ENCODE measurements around the gene KIAA1328.

The KIAA1328 gene

DNA sequence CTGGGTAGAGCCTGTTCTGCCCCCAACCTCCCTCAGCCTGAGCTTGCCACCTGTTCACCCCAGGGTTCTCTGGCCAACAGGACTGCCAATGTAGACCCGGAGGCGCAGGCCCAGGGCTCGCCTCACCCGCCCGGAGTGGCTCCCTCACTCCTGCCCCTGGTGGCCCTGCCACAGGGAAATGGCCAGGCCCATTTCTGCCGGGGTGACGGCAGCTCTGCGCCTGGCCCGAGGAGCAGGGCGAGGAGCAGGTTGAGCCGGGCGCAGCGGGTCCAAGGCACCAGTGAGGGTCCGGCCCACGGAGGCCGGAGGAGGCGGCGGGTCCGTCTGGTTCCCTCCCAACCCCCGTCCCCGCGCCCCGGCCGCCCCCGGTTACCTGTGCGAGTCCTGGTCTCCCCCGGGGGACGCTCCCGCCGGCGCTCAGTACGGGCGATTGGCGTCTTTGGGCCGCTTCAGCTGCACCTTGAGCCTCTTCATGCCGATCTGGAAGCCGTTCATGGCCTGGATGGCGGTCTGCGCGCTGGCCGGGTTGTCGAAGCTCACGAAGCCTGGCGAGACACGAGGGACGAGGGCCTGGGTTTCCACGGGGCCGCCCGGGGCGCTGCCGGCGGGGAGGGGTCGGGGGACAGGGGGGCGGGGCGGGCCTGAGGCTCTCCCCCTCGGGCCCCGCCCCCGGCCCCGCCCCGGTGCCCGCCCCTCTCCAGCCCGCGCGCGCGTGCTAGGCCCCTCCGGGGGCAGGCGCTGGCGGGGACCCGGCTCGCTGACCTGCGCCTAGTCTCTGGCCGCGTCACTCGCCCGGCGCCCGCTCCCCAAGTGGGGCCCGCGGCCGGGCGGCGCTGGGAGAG, 424.7 kb downstream of the KIAA1328 start:
- DNase-seq (ENCODE audit: low read depth): no peak

DNA sequence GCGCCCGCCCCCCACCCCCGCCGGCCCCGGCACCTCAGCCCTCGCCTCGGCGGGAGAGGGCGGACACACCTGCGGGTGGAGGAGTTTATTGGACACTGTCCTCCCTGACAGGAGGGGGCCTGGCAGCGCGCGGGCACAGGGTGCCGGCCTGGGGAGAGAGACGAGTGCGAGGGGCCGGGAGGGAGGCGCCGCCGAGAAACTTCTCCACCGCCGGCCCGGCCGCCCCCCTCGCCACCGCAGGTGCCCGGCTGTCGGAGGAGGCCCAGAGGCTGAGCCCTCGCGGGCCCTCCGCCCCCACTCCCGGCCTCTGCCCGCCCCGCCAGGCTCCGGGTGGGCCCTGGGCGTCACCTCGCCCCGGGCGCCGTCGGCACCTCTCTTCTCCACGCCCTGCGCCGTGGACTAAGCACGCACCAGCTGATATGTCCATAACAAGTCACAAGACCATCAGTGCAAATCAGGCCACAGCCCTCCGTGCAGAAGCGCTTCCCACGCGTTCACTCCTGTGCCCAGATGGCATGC, 425.4 kb downstream of the KIAA1328 start:
- DNase-seq (ENCODE audit: low read depth): no peak

DNA sequence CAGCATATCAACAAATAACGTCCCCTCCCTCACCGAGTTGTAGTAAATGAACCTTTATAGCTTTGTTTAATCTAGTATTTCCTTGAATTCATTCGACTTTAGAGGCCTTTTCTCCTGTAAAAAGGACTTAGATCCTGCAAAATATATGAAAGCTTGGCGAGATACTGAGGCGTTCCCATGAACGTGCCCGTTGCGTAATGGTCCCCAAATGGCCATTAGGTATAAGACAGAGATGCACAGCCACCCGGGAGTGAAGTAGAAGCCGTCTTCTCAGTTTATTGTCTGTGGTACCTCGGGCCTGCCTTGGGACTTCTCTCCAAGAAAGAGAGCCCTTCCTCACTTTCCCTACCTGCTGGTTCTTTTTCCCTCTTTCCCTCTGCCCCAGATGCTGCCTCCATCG, 426.0 kb downstream of the KIAA1328 start:
- no peak for DNase-seq (ENCODE audit: low read depth)

DNA sequence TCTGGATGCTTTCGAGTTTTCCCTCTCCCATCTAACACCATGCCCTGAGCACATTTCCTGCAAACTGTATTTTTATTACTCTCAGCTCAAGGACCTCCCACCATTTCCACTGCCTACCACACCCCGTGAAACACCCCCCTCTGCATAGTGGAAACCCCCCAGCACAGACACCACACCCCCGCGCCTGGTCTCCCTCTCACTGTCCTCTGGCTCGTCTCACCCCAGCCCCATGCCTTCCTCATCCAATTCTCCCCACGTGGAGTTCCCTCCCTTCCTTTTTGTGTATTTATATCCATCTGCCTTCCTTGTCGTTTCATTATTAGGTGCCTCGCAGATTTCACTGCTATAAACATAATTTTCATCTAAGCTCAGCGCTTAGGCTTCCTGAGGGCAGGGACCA, 429.2 kb downstream of the KIAA1328 start:
- no peak for DNase-seq (ENCODE audit: low read depth)

DNA sequence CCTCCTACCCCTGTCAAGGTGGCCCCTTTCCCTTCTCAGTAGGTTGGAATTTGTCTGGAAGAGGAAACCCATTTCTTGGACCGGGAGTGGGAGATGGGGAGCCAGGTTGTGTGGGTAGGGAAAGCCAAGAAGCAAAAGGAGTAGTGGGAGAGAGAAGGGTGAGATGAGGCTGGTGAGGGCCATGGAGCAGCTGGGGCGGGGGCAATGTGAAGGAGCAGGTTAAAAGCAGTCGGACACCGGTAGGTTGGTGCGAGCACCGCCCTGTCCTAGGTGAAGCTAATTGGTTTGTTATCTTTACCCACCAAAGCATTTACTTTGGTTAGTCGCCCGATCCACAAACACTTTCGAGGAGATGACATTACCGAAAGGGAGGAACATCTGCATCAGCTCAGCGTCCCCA, 429.9 kb downstream of the KIAA1328 start:
- DNase-seq (ENCODE audit: low read depth): no peak

DNA sequence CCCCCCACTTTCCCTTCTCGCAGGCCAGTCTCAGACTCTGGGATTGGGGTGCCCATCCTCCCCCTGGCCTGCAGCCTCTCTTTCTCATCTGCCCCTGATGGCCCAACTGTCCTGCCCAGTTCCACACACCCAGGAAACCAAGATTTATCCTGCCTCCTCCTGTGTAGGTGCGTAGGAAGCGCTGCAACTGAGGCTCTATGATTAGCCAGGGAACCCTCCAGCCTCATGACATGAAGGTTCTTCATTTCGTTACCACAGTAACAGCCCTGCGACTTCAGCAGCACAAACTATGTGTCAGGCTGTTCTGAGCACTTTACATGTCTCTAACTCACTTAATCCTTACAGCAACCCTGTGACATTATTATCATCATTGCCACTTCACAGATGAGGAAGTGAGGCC, 430.8 kb downstream of the KIAA1328 start:
- no peak for DNase-seq (ENCODE audit: low read depth)

DNA sequence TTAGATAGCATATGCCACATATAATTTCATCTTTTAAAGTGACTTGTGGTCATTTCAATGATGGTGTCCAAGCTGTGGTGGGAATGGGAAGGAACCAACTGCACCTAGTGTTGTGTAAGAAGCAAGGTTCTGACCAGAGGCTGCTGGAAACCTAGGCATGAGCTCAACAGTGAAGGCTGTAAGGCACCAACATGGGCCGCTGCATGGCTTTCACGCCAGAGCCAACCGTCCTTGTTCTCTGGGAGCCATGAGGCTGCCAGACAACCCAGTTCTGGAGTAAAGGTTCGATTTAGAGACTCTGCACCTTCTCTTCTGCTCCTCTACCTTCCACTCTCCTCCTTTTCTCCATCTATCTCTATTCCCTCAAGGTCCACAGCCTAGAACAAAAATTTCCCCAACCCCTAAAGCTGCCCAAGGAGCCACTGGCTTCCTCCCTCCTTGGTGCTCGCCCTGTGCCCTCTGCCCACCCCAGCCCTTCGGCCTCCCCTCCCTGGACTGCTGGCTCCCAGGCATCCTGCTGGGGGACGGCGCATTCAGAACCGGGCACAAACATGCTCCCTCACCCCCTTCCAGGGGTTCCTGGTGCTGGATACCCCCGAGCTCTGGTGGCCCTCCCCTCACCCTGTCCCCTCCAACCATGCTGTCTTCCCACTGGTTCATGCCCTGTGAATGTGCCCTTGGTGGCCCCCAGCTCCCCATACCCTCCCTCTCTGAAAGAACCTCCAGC, 431.6 kb downstream of the KIAA1328 start:
- DNase-seq (ENCODE audit: low read depth): no peak

DNA sequence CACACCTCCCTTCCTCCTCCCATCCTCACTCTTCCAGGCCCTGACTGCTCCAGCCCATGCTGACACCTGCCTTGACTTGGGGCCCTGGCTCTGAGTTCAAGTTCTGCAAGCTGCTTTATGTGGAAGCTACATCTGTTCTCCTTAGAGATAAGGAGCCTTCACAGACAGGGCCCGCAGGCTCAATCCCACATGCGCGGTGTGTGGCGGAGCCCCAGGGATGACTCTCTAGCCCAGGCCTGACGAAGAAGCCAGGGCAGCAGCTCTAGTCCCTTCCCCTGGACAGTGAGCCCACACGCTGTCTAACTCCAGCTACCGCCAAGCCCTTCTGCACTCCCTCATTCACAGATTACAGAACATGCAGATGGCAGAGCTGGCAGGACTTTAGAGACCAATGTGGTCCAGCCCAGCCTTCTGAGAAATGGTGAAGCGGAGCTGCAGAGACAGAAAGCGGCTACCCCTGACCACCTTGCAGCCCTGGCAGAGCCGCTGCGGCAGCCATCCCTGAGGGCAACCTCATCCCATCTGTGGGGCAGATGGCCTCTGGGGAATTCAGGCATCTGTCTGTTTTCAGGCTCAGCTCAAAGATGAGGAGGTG, 432.4 kb downstream of the KIAA1328 start:
- no peak for DNase-seq (ENCODE audit: low read depth)

DNA sequence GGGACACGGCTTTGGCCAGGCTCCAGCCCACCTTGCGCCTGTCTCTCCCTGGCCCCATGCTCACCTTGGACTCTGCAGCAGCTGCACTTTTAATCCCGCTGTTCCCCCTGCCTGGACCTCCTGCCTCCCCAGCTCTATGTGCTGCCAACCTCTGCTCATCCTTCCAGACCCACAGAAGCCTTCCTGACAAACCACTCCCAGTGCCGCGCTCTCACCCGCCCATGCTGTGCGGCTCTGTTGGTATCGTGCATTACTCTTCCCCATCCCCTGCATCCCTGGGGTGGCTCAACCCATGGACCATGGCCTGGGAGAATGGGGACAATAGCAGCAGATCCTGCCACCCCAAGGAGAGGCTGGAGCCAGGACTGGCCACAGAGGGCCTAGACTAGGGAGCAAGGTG, 433.1 kb downstream of the KIAA1328 start:
- no peak for DNase-seq (ENCODE audit: low read depth)

DNA sequence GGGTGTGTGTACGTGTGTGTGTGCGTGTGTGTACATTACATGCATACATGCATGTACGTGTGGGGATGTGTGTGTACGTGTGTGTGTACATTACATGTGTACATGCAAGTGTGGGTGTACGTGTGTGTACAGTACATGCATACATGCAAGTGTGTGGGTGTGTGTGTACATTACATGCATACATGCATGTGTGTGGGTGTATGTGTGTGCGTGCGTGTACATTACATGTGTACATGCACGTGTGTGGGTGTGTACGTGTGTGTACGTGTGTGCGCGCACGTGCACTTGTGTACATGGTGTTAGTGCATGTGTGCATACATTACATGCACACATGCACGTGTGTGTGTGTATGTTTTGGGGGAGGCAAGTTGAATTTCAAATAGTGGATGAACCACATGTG, 436.0 kb downstream of the KIAA1328 start:
- no peak for DNase-seq (ENCODE audit: low read depth)

DNA sequence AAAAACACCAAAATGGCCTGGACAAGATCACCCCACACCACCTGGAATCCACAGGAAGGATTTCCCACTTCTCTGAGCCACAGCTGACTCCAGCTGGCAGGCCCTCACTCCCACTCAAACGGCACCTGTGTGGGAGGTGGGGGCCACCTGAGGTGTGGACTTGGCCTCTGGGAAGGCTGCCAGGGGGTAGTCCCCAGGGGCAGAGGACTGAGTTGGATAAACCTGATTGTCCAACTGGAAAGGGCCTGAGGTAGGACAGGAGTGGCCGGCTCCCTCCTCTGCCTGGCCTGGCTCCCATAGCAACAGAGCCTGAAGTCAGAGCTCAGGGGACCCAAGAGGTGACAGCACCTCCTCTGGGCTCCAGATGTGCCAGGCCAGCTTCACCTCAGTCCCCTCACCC, 436.5 kb downstream of the KIAA1328 start:
- no peak for DNase-seq (ENCODE audit: low read depth)

DNA sequence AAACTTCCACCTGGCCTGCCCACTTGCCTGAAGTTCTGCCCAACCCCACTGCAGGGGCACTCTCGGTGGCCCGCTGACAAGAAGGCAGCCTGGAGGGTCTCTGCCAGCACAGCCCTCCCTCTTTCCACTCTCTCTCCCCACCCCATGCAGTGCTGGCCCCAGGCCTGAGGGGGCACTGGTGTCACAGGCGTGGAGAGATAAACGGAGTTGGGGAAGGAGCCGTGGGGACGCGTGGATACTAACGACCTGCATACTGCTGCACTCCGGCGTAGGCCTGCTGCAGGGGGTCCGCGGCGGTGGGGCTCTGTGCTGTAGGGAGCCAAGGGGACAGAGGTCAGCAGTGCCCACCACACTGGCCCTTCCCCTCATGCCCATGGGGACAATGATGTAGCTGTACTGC, 437.4 kb downstream of the KIAA1328 start:
- no peak for DNase-seq (ENCODE audit: low read depth)

DNA sequence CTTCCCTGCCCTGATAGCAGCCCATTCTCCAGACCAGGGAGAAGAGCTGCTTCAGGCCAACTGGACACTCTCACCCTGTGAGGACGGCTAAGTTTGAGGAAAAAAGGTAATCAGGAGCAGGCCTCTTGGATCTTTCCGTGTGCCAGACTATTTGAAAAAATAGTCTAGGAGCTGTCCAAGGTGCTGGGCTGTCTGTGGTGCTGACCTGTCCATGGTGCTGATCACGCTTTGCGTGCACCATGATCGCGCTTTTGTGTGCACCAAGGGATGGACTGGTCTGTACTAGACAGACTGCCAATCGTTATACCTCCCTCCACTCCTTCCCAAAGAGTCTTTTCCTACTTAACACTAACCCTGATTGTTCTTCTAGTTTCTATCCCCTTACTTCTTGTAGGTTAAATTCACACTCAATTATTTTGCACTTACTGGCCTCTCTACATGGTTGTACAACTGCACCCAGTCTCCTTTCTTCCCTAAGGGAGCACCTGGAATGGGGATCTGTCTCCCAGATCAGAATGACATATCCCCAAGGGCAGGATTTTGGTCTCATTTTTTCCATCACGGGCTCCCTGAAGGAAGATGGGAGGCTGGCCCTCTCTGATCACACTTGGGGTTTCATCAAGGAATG, 441.2 kb downstream of the KIAA1328 start:
- peak; percentile 8 for DNase-seq (ENCODE audit: low read depth)

DNA sequence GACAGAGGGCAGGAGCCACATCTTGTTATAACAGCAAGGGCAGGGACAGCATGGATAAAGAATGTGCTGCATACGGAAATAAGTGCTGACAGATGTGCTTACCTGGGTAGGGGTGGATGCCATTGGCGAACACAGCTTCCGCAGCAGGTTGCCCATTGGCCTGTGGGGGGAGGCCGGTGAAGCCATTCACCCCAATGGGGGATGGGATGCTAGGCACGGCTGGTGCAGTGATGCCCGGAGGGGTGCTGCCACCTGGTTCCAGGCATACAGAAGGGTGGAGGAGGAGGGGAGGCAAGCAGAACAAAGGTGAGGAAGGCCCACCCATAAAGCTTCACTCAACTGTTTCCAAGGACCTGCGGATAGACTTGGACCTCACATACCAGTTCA, 441.7 kb downstream of the KIAA1328 start:
- DNase-seq (ENCODE audit: low read depth): no peak

DNA sequence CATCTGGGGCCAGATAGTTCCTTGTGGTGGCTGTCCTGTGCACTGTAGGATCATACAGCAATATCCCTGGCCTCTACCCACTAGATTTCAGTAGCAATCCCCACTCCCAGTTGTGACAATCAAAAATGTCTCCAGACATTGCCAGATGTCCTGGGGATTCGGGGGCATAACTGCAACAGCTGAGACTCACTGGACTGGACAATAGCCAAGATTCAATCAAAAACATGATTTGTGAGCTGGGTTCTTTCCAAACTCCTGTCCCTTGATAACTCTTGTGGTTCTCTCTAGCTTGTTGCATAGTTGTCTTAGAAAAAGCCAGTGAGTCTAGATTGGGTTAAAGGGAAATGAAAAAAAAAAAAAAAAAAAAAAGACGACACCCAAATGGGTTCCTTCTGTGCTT, 443.3 kb downstream of the KIAA1328 start:
- DNase-seq (ENCODE audit: low read depth): no peak

DNA sequence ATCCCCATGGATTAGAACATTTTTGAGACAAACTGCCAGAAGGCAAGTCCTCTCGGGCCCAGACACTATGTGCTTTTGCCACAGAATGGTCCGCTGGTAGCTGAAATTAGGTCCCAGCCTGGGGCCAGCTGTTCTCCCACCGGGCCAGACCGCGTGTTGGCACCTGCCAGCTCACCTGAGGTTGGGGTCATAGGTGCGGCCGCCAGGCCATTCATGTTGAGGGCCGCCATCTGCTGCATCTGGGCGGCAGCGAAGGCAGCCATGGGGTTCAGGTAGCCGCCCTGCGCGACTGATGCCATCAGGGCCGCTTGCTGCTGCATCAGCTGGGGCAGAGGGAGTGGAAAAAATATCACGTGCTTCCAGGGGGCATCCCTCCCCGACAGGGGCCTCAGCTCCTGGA, 443.9 kb downstream of the KIAA1328 start:
- DNase-seq (ENCODE audit: low read depth): no peak

DNA sequence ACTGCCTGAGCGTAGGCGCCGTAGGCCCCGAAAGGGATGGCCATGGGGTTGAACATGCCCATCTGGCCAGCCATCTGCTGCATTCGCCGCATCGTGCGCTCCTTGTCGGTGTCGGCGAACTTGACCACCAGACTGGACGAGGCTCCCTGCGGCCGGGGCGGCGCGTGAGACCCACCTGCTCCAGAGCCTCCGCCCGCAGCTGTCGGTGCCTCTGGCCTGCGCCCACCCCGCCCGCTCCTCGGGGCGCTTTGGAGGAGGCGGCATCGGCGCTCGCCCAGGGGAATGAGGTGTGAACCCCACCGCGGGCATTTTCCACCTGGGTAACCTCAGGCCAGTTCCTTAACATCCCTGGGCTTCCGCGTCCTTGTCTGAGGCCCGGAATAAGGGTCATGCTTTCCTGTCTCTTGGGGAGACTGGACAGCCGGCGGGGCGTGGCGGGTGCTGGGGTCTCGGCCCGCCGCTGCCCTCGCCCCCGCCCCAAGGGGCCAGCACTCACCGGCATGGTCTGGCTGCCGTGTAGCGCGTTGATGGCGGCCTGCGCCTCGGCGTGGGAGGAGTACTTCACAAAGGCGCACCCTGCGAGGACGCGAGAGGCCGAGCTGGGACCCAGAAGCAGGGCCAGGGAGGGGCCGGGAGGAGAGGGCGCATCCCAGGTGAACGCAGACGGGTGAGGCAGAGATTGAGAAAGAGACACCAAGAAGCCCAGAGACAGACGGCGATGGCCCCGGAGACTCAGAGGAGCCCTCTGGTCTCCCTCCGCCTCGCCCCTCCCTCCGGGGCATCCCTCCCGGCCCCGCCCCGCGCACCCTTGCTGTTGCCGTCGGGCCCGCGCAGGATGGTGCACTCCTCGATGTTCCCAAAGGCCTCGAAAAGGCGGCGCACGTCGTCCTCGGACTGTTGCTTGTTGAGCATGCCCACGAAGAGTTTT, 445.6 kb downstream of the KIAA1328 start:
- no peak for DNase-seq (ENCODE audit: low read depth)

DNA sequence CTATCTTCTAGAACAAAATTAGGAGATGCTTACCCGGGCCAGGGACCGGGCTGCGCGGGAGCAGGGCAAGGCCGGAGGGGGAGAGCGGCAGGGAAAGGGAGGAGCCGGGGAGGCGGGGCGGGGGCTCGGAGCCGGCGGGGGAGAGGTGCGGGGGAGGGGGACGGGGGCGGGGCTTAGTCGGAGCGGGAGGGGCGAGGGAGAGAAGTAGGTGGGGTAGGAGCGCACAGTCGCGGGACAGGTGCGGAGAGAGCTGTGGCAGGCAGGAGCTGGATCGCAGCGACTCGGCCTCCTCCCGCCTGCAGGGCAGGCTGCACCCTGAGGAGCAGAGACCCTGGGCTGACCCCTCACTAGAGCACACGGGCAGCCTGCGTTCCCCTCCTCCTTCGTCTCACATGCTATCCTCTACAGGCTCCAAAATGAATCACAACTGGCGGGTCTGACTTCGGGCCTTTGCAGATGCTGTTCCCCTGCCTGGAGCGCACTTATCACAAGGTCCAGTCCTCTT, 446.4 kb downstream of the KIAA1328 start:
- DNase-seq (ENCODE audit: low read depth): no peak

DNA sequence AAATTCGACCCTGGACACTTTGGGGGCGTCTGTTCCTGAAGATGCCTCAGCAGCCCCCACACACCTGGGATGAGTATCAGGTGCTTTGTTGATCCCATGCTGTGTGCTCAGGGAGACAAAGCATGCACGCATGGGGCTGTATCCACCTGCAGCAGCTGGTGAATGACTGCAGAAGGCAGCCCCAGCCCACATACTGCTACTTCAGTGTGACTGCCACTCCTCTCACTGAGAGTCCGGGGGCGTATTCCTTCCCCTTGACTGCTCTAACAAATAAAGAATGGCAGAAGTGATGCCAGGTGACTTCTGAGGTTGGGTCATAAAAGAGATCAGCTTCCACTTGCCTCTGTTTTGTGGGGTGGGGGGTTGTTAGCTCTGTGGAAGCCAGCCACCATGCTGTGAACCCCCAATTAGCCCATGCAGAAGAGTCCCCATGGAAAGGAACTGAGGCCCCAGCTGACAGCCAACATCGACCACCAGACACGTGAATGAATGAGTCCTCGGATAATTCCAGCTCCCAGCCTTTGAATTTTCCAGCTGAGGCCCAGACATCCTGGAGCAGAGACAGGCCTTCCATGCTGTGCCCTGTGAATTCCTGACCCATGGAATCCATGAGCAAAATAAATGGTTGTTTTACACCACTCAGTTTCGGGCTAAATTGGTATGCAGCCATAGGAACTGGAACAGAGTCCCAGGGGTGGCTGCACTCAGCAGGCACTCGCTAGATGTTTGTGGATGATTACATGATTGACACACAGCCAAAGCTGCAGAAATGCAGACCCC, 447.4 kb downstream of the KIAA1328 start:
- DNase-seq (ENCODE audit: low read depth): no peak

DNA sequence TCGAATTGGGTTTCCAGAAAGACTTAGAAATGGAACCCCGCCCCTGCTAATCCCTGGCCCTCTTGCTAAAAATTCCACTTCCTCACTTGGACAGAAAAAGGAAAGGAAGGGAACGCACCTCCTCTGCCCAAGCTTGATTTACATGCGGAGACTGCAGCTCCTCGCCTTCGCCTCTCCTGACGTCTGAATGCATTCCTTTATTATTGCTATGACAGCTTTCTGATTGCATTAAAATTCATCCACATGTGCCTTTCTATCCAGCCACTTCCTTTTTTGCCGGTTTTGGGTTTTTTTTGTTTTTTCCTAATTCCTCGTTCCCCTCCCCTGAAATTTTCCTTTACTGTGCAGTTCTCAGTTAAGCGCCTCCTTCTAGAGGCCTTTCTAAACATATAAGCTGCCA, 448.9 kb downstream of the KIAA1328 start:
- DNase-seq (ENCODE audit: low read depth): no peak

Data from HS-27A (cell line).